NCI-H2196 treated with DMSO at 0.1 percent for 48 hours (cell line): ENCODE data around the gene VAV1.
"Not testable (repeated sequence)": the region's sequence is repeated elsewhere in the genome, so short reads cannot be mapped to it uniquely, and the experiment has no call there.

Source experiments
- DNase-seq: peaks from one replicate; lab custom pipeline; 2025; ENCODE audit not compliant: unreplicated experiment; lab: John Stamatoyannopoulos, UW

VAV1 gene

GRCh38 chr19:6754653-6755463 lies 17.6 kb upstream of the VAV1 start:
- DNase-seq: no peak

- no peak for DNase-seq
Measured at GRCh38 chr19:6760606-6761005, 11.9 kb upstream of the VAV1 start.

GRCh38 chr19:6761053-6761676 lies 11.3 kb upstream of the VAV1 start:
- no peak for DNase-seq

GRCh38 chr19:6762253-6762797 lies 10.2 kb upstream of the VAV1 start:
- not testable (repeated sequence) for DNase-seq

- no peak for DNase-seq
Measured at GRCh38 chr19:6765738-6766356, 6.7 kb upstream of the VAV1 start.

GRCh38 chr19:6766357-6767080 lies 6.0 kb upstream of the VAV1 start:
- no peak for DNase-seq

- DNase-seq: no peak
Measured at GRCh38 chr19:6767081-6767356, 5.5 kb upstream of the VAV1 start.

GRCh38 chr19:6767357-6768235 lies 4.9 kb upstream of the VAV1 start, which contains the start of gene SH2D3A:
Gene SH2D3A, minus strand, starts transcription at chr19:6767435. Its CDS starts 3,687 bp downstream, at chr19:6763748.
- peak; percentile 85 for DNase-seq

- no peak for DNase-seq
Measured at GRCh38 chr19:6768236-6768785, 4.2 kb upstream of the VAV1 start.

- no peak for DNase-seq
Measured at GRCh38 chr19:6769006-6769619, 3.4 kb upstream of the VAV1 start.

GRCh38 chr19:6771648-6772027 lies 870 bp upstream of the VAV1 start:
- DNase-seq: not testable (repeated sequence)

- DNase-seq: no peak
Measured at GRCh38 chr19:6772866-6773322, 386 bp downstream of the VAV1 start.

- no peak for DNase-seq
Measured at GRCh38 chr19:6773323-6773931, 919 bp downstream of the VAV1 start.

- DNase-seq: no peak
Measured at GRCh38 chr19:6774821-6775707, 2.6 kb downstream of the VAV1 start.

- DNase-seq: not testable (repeated sequence)
Measured at GRCh38 chr19:6776045-6776444, 3.5 kb downstream of the VAV1 start.

- DNase-seq: no peak
Measured at GRCh38 chr19:6776999-6777398, 4.5 kb downstream of the VAV1 start.

- no peak for DNase-seq
Measured at GRCh38 chr19:6777434-6777833, 4.9 kb downstream of the VAV1 start.

- no peak for DNase-seq
Measured at GRCh38 chr19:6778386-6778785, 5.9 kb downstream of the VAV1 start.
